ENCODE measurements around the gene CHST8. TPM values are rescaled to one million over a fixed set of nuclear protein-coding genes. Genes with fewer than 3 reads are reported as not detected.

Gene CHST8
- total RNA-seq, 2 donors from 2014 or later, result 0.43 TPM; not detected in 1

GRCh38 chr19:33702606-33703437, 81.1 kb downstream of the CHST8 start:
- Histone ChIP-seq H3K4me1 (no peaks in the 10 kb centered on the region), H3K4me3 (no peak overlapping the region), H3K27ac (no peak overlapping the region), H3K36me3 (no peaks in the 10 kb centered on the region), H3K27me3 (no peaks in the 10 kb centered on the region), H3K9me3 (no peaks in the 10 kb centered on the region)
- no peak for TF ChIP-seq CTCF (IDR thresholded peaks at IDR 0.05)
- DNase-seq (ENCODE audit: low spot score), result no peak

- no peak for TF ChIP-seq CTCF (IDR thresholded peaks at IDR 0.05)
- Histone ChIP-seq H3K4me3 (no peak overlapping the region), H3K36me3 (no peaks in the 10 kb centered on the region), H3K4me1 (no peaks in the 10 kb centered on the region), H3K9me3 (no peaks in the 10 kb centered on the region), H3K27ac (no peak overlapping the region), H3K27me3 (no peaks in the 10 kb centered on the region)
- DNase-seq (ENCODE audit: low spot score), result no peak
These were observed 81.6 kb downstream of the CHST8 start for GRCh38 chr19:33703438-33703750.

- DNase-seq (ENCODE audit: low spot score), result no peak
- Histone ChIP-seq H3K27me3 (no peaks in the 10 kb centered on the region), H3K4me1 (no peaks in the 10 kb centered on the region), H3K36me3 (no peaks in the 10 kb centered on the region), H3K27ac (no peak overlapping the region), H3K4me3 (no peak overlapping the region), H3K9me3 (peaks cover 0 to under 1% of the 10 kb centered on the region in 2 donors)
- TF ChIP-seq CTCF (IDR thresholded peaks at IDR 0.05), result no peak
These were observed 82.1 kb downstream of the CHST8 start for GRCh38 chr19:33703821-33704220.

GRCh38 chr19:33704271-33704670, 82.5 kb downstream of the CHST8 start:
- Histone ChIP-seq H3K27ac (no peak overlapping the region), H3K36me3 (no peaks in the 10 kb centered on the region), H3K9me3 (peaks cover 0 to 5% of the 10 kb centered on the region in 2 donors), H3K4me1 (no peaks in the 10 kb centered on the region), H3K27me3 (no peaks in the 10 kb centered on the region), H3K4me3 (no peak overlapping the region)
- no peak for DNase-seq (ENCODE audit: low spot score)
- no peak for TF ChIP-seq CTCF (IDR thresholded peaks at IDR 0.05)

GRCh38 chr19:33705090-33705847, 83.5 kb downstream of the CHST8 start:
- H3K27me3 ChIP-seq, result no peaks in the 10 kb centered on the region
- H3K4me3 ChIP-seq, result no peak overlapping the region
- H3K36me3 ChIP-seq, result no peaks in the 10 kb centered on the region
- TF ChIP-seq CTCF (IDR thresholded peaks at IDR 0.05), result no peak
- H3K9me3 ChIP-seq, result peaks cover 0 to 13% of the 10 kb centered on the region in 2 donors
- no peaks in the 10 kb centered on the region for H3K4me1 ChIP-seq
- no peak for DNase-seq (ENCODE audit: low spot score)
- no peak overlapping the region for H3K27ac ChIP-seq
